Lung microvascular endothelial cell (primary cell): ENCODE results near the gene FNIP2. TPM values are rescaled to one million over a fixed set of nuclear protein-coding genes. Genes with fewer than 3 reads are reported as not detected.
"Not testable (repeated sequence)": the region's sequence is repeated elsewhere in the genome, so short reads cannot be mapped to it uniquely, and the experiment has no call there.

ENCODE experiments used
- DNase-seq, 2 donors: peaks; one replicate each; pipeline versions ENCODE4 v3.0.0 to v3.0.0-alpha.2; 2010; ENCODE audit warnings: low read depth in 2 of 2
- total RNA-seq: library from RNA; depleted of rRNA; stranded (reverse); fragments of >200 nt; gene quantifications from 2 replicates; pipeline ENCODE4 v1.2.1, GENCODE V29; 2014

The FNIP2 gene
- total RNA-seq, 1 donor from 2014 or later = 42.3 TPM

DNA sequence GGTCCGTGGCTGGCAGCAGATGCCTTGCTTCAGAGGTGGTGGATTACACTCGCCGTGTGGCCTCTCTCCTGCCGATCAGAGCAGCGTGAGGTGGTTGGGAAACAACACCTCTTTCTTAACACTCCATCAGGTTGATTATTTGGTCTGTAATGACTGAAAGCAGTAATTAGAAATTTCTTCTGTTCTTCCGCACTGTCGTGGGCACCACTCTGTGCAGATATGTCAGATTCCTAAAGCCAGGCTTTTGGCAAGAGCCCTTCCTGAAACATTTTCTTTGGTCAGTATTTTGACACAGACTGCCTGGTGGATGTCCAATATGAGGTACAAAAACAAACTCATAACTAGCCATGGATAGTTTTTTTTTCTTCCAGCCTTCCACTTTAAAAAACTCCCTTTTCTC is 100.9 kb downstream of the FNIP2 start:
- no peak for DNase-seq

DNA sequence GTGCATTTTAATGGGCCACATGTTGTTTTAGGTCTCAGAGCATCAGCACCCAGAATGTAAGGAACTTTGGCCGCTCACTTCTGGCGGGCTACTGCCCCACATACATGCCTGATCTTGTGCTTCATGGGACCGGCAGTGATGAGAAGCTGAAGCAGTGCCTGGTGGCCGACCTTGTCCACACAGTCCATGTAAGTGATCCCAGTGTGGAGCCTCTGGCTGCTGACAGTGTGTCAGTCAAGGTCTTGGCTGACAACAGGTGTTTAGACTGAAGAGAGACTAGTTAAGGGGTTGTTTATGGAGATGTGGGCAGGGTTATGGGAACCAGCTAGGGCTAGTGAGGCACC is 101.4 kb downstream of the FNIP2 start:
- no peak for DNase-seq

DNA sequence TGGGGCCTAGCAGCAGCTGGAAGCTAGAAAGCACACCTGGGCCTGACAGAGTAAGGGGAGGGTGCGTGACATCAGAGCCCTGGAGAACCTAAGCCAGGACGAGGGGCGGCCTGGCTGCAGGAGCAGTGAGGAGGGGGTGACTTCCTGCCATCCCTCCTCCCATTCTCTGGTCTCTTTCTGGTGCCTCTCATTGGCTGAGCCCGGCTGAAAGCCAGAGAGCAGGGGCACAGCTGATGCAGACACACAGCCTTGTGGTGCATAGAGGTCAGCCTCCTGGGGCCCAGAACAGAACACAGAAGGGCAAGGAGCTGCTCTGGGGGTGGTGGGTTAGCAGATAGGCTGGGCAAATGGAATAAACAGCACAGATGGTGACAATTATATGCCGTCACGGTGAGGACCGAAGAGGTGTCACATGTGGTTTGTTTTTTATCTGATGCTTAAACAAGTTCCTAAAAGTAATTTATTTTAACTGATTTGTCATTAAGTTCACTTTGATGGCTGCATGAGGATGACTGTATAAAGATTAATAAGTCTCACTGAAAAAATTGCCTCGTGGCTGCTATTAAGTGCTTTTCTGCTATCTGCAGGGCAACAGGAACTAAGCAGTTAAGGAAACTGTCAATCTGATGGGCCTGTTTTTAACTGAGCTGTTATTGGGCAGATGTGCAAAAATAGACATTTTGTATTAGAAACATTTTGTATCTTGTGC is 102.0 kb downstream of the FNIP2 start:
- peak in 1 of 2 donors; percentile 29 for DNase-seq

DNA sequence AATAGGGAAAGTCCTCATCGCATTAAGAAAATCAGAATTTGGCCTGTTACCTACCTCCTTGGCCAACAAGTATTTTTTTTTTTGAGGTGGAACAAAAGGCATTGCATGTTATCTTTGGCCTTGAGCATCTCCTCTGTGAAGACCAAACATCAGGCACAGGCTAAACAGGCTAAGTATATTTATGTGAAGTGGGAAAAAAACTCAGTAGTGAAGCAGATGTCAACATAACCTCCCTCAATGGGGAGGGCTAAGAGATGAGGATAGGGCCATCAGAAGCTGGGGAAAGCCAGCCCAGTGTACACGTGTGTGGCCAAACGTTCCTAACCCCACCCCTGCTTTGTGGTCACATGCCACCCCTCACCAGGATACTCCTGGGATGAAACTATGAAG is 102.5 kb downstream of the FNIP2 start:
- DNase-seq = no peak

DNA sequence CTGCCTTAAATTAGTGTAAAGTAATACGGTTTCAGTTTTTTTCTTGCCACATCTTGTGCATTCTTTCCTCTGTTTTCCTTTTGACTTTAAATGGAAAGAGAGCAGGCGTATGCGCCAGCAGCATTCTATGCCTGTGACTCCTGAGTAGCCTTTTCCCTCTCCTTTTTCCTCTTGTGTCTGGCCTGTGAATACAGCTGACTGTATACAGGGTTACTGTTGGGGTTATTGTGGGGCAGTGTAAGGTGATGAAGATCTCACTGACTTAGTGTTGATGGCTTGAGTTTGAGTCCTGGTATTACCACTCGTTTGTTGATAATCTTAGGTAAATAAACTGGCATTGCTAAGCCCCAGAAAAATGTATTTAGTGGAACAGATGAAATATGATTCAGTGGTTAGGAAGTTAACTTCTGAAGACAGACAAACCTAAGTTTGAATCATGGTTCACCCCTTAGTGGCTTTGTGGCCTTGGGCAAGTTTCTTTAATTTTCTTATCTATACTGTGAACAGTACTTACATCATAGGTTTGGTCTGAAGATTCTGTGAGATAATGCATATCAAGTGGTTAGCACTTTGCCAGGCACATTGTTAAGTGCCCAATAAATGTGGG is 105.1 kb downstream of the FNIP2 start:
- peak in 1 of 2 donors; percentile 68 for DNase-seq

DNA sequence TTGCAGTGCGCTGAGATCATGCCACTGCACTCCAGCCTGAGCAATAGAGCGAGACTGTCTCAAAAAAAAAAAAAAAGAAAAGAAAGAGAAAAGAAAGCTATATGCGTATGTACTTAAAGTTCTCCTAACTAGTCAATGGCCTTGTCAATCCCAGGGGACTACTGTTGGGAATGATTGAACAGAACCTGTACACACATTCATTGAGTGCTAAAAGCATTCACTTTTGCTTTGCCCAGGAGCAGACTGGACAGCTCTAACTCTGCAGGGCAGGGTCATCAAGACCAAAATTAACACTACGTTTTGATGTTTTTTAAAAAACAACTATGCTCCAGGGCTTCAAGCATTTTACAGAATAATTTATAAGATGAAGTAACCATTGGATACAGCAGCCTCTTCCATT is 106.2 kb downstream of the FNIP2 start:
- DNase-seq = no peak

DNA sequence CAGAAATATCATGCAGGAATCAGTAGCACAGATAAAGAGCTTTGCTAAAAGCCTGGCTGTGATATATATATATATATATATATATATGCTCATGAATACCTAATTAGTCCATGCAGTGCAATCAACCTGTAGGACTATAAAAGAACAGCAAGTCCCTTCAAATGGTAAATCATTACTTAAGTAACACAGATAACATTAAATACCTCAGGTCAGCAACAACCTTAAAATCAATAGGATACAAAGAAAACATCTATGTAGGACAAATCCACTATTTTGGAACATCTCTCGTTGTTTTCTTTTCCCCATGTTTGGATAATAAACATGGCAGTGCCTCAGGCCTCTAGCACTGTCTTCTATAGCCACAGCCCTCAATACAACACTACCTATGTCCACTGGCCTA is 106.6 kb downstream of the FNIP2 start:
- no peak for DNase-seq

DNA sequence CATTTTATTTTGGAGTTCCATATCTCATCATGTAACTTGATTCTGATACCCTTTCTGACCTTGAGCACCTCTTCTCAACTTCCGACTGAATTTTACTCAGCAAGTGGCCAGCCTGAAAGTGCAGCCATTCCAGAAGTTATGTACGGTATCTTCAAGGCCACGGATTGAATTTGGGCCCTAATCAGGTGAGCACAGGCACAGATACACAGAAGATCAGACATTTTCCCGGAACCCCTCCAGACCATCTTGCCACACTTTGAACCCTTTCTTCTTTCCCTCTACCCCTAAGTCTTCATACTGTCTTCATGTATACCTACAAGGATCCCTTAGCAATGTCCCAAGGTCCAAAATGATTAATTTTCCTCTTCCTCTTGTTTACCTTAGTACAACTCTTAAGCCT is 108.2 kb downstream of the FNIP2 start:
- DNase-seq = no peak

DNA sequence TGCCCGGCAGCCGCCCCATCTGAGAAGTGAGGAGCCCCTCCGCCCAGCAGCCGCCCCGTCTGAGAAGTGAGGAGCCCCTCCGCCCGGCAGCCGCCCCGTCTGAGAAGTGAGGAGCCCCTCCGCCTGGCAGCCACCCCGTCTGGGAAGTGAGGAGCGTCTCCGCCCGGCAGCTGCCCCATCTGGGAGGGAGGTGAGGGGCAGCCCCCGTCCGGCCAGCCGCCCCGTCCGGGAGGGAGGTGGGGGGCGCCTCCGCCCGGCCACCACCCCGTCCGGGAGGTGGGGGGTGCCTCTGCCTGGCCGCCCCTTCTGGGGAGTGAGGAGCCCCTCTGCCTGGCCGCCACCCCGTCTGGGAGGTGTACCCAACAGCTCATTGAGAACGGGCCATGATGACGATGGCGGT is 113.3 kb downstream of the FNIP2 start:
- DNase-seq = not testable (repeated sequence)

DNA sequence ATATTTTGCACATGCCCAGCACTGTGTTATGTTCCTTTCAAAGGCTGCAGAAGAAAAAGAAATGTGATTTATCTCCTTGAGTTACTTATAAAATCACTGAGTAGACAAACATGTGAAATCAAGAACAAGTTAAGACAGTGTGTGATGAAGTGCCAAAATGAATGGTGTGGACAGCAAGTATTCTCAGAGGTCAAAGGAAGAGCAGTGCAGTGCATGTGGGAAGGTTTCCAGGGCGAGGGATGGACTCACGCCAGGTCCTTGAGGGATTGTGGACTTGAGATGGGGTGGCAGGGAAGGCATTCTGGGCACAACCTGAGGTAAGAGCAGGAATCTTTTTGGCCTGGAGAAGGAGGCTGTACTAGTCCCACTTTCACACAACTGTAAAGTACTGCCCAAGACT is 115.5 kb downstream of the FNIP2 start:
- no peak for DNase-seq

DNA sequence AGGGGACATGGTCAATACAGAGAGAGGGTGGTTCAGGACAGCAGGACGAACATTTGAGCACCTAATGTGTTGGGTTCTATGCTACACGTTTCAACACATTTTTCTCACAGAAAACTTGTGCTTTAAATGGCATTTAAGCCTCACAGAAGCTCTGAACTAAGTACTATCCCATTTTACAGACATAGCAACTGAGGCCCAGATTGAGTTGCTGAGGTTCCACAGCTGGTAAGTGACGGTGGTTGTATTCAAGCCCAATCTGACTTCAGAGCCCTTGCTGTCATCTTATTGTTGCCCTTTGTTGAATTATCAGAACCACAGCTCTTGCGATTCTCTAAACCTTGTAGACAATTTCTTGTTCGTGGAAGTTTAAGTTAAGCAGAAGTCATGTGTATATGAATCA is 116.7 kb downstream of the FNIP2 start:
- DNase-seq = no peak

DNA sequence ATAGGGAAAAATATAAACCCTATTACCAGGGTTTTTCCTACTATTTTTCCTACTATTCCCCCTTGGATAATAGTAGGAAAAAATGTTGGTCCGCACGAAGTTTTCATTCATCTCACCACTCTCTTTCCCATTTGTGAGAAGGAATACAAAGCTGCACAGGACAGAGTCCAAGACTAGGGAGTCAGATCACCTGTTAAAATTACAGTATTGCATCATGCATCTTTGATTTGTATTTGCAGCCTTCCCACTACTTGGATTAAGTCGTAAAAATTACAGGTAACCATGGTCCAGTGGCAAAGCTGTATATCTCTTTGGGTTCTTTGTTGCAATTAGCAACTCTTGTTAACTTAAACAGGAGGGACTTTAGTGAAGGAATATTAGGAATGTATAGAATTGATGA is 121.5 kb downstream of the FNIP2 start:
- no peak for DNase-seq

DNA sequence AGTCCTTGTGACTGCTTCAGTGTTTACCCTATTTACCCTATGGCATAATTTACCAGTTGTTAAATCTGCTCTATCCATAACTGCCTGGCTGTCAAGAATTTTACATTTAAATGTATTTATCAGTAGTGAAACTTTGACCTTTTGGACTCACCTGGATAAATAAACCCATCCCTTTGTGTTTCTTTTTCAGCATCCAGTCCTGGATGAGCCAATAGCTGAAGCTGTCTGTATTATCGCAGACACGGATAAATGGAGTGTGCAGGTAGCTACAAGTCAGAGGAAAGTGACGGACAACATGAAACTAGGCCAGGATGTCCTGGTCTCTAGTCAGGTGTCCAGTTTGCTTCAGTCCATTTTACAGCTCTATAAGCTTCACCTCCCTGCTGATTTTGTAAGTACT is 122.4 kb downstream of the FNIP2 start:
- no peak for DNase-seq

DNA sequence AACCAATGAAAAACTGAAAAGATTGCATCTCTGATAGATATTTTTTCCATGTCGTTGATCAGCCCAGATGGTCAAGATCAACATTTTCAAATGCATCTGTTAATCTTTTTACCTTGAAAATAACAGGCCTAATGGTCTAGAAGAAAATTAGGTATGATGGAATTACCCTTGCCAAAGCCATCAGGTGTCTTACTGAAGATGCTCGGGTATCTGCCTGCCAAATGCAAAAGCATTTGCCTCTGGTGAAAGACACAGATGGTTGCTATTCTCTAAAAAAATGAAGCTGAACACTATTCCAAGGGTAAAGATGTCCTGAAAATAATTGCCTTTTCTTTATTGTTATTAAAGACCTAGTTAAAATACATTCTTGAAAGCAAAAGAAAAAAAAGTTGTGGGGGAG is 126.0 kb downstream of the FNIP2 start:
- no peak for DNase-seq

DNA sequence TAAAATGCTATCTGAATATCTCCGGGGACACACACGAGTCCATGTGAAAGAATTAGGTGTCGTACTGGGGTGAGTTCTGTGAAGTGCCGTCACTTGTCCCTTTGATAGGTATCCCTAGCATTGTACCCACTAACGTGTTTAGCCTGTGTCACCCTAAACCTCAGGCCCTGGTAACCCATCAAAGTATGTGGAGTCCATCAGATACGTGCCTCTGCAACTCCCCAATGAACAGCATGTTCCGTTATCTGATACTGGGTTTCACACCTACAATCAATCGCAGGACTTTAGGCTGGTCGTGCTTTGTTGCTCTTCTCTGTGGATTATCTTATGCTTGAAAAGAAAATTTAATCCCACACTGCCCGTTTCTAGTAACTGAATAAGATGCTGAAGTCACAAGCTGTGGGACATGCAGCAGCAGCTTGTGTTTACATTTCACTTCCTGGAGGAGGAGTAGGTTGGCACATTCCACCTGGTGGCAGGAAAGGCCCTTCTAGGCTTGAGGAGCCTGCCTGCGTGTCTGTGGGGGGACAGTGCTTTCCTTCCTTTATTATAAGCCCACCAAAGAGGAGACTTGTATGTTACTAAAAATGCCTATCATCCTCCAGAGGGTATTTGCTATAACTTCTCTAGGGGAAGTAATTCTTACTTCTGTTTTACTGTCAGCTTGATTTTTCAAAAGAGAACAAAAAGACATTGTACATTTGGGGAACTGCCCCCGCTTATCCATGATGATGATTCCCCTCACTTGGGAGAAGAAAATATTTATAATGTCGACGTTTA is 127.2 kb downstream of the FNIP2 start:
- peak; percentile 33 to 70 for DNase-seq

DNA sequence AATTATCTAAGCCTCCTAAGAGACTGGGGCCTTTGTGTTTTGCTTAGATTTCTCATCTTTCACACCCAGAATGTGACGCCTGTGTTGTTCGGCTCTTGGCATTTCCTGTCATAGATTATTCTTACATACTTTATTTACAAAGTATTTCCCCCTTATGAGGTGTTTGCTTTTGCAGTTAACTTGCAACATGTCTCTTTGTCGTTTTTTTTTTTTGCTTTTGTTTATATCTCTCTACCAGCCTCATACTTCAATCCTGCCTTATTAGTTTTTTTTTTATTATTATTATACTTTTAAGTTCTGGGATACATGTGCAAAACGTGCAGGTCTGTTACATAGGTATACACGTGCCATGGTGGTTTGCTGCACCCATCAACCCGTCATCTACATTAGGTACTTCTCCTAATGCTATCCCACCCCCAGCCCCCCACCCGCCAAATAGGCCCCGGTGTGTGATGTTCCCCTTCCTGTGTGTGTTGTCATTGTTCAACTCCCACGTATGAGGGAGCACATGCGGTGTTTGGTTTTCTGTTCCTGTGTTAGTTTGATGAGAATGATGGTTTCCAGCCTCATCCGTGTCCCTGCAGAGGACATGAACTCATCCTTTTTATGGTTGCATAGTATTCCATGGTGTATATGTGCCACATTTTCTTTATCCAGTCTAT is 127.9 kb downstream of the FNIP2 start:
- DNase-seq = peak in 1 of 2 donors; percentile 64

DNA sequence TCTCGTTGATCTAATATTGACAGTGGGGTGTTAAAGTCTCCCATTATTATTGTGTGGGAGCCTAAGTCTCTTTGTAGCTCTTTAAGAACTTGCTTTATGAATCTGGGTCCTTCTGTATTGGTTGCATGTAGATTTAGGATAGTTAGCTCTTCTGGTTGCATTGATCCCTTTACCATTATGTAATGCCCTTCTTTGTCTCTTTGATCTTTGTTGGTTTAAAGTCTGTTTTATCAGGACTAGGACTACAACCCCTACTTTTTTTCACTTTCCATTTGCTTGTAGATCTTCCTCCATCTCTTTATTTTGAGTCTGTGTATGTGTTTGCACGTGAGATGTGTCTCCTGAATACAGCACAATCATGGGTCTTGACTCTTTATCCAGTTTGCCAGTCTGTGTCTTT is 131.6 kb downstream of the FNIP2 start:
- DNase-seq = not testable (repeated sequence)

DNA sequence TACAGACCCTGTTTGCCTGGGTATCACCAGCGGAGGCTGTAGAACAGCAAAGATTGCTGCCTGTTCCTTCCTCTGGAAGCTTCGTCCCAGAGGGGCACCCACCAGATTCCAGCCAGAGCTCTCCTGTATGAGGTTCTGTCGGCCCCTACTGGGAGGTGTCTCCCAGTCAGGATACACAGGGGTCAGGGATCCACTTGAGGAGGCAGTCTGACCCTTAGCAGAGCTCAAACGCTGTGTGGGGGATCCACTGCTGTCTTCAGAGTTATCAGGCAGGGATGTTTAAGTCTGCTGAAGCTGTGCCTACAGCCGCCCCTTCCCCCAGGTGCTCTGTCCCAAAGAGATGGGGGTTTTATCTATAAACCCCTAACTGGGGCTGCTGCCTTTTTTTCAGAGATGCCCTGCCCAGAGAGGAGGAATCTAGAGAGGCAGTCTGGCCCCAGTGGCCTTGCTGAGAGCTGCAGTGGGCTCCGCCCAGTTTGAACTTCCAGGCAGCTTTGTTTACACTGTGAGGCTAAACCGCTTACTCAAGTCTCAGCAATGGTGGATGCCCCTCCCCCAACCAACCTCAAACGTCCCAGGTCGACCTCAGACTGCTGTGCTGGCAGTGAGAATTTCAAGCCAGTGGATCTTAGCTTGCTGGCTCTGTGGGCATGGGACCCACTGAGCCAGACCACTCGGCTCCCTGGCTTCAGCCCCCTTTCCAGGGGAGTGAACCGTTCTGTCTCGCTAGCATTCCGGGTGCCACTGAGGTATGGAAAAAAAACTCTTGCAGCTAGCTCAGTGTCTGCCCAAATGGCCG is 133.7 kb downstream of the FNIP2 start:
- peak in 1 of 2 donors; percentile 60 for DNase-seq

DNA sequence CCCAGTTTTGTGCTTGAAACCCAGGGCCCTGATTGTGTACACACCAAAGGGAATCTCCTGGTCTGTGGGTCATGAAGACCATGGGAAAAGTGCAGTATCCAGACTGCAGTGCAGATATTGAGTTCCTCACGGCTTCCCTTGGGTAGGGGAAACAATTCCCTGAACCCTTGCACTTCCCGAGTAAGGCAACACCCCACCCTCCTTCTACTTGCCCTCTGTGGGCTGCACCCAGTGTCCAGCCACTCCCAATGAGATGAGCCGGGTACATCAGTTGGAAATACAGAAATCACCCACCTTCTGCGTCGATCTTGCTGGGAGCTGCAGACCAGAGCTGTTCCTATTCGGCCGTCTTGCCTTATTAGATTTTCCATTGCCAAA is 134.2 kb downstream of the FNIP2 start:
- DNase-seq = no peak

DNA sequence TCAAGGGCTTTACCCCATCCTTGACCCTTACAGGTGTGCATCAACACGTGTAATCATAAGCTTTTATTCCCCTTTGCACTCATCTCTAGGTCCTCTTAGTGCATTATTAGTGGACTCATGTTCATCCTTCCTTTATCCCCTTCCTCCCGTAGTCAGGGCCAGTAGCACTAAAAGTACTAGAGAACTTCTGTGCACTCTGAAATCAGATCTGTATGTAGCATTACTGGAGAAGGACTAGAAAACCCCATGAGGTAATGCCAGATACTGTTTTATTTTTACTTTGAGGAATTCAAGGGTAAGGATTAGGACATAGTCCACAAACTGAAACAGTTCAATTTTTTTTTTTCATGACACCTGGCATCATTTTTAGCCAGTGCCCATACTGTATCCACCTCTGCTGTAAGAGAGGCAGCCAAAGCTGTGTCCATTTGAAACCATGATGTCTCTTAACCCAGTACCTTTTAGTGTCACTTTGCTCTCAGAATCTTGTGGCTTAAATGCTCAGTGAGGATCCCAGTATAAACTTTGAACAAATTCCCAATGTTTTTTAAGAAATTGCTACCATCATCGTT is 134.7 kb downstream of the FNIP2 start:
- DNase-seq = no peak

DNA sequence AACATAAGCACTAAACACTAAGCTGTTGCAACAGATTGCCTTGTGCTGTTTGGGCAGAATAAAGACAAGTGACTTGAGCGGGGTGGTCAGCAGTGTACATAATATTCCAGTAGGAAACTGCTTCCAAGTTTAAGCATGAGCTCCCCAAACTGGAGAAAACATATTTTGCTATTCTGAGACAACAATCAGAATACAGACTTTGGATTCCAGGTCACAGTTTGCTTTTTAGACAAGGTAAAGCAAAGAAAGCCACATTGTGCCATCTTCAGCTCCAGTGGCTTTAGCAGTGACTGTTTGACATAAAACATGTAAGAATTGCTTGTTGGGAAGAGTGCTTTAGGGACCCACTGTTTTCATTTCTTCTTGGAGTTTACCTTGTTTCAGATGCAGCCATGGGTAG is 136.0 kb downstream of the FNIP2 start:
- no peak for DNase-seq
